Prostate gland (tissue), 2 donors: ENCODE results near the gene DRAM1.

Experiments used
- CTCF ChIP-seq, 4 experiments: fragments of 200-600 bp in 2 of 4; fragments of 450-650 bp in 2 of 4; sonication (generic) in 2 of 4; IDR thresholded peaks; 1 replicate in 3 of 4; 2 replicates in 1 of 4; pipeline ENCODE4 v1.5.1; 2016 to 2019; ENCODE audit warnings: antibody characterized with exemption in 4 of 4, mild to moderate bottlenecking in 2 of 4, moderate library complexity in 2 of 4
- POLR2A ChIP-seq: fragments of 450-650 bp; IDR thresholded peaks from one replicate; pipeline ENCODE4 v1.6.1; 2016; ENCODE audit warnings: antibody characterized with exemption, mild to moderate bottlenecking

DNA sequence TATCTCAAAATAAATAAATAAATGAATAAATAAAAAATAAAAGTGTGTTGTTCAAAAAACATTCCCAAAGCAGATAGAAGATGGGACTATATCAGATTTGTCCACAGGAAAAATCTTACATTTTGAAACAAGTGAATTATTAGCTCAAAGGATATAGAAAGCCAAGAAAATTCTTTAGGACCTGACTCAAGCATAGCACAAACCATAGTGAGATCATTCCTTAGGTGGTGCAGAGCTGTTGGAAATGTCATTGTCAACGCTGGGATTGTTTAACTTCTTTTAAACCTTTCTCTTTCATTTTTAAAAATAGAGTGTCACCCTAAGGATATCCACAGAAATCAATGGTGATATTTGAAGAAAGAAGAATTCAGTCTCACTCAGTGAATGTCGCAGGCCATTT is 43.5 kb downstream of the DRAM1 start:
- TF ChIP-seq CTCF (IDR thresholded peaks at IDR 0.05), result no peak
- TF ChIP-seq POLR2A, result no peak
